ENCODE data around the gene ZNRF3.

The ZNRF3 gene

GRCh38 chr22:29088809-29089208 is 205.4 kb downstream of the ZNRF3 start:
- H3K36me3 ChIP-seq (ENCODE audit: control insufficient read depth in 1 of 2, insufficient read depth in 2 of 2, low read depth in 1 of 2, low read length in 2 of 2), result no peaks in the 10 kb centered on the region
- H2BK5ac ChIP-seq (ENCODE audit: low read depth, low read length, poor library complexity, severe bottlenecking), result no peak overlapping the region
- no peak overlapping the region for H2BK15ac ChIP-seq (ENCODE audit: low read depth, poor library complexity, severe bottlenecking)
- H3K9ac ChIP-seq (ENCODE audit: low read length), result no peak overlapping the region
- H2AFZ ChIP-seq (ENCODE audit: low read depth, low read length), result no peak overlapping the region
- no peak overlapping the region for H3K14ac ChIP-seq (ENCODE audit: low read length in 2 of 2)
- H3K4me1 ChIP-seq (ENCODE audit: control insufficient read depth, insufficient read depth, low read depth, low read length), result no peaks in the 10 kb centered on the region
- H3K4me2 ChIP-seq (ENCODE audit: low read length, poor library complexity, severe bottlenecking), result no peak overlapping the region
- no peaks in the 10 kb centered on the region for H3K9me3 ChIP-seq (ENCODE audit: control insufficient read depth, low read length)
- H2BK12ac ChIP-seq (ENCODE audit: low read length in 2 of 2), result no peak overlapping the region
- no peak overlapping the region for H3K4me3 ChIP-seq (ENCODE audit: insufficient read depth in 1 of 2, low read depth in 1 of 2, low read length in 2 of 2)
- H3K27me3 ChIP-seq (ENCODE audit: control insufficient read depth in 1 of 2, insufficient read depth in 1 of 2, low read length in 2 of 2), result no peaks in the 10 kb centered on the region
- no peak overlapping the region for H4K8ac ChIP-seq (ENCODE audit: low read length)
- no peak overlapping the region for H4K91ac ChIP-seq (ENCODE audit: low read length)
- no peak overlapping the region for H3K23ac ChIP-seq (ENCODE audit: low read length in 2 of 2)
- 97% methylated on average over 2 of the region's 3 CpGs for WGBS
- no peak overlapping the region for H3K18ac ChIP-seq (ENCODE audit: low read depth in 1 of 2, low read length in 2 of 2)
- H3K79me1 ChIP-seq (replicated peaks; ENCODE audit: low read length, poor library complexity, severe bottlenecking), result no peaks in the 10 kb centered on the region
- no peak for DNase-seq
- no peak overlapping the region for H2AK5ac ChIP-seq (ENCODE audit: low read length, severe bottlenecking)
- H2BK120ac ChIP-seq (ENCODE audit: low read depth, low read length), result no peak overlapping the region
- no peak overlapping the region for H3K4ac ChIP-seq (ENCODE audit: low read depth in 1 of 2, low read length in 2 of 2)
- no peak overlapping the region for H3K27ac ChIP-seq (ENCODE audit: low read length, poor library complexity, severe bottlenecking)

GRCh38 chr22:29089507-29089906 is 206.1 kb downstream of the ZNRF3 start:
- H3K14ac ChIP-seq (ENCODE audit: low read length in 2 of 2), result no peak overlapping the region
- no peak overlapping the region for H3K27ac ChIP-seq (ENCODE audit: low read length, poor library complexity, severe bottlenecking)
- no peaks in the 10 kb centered on the region for H3K36me3 ChIP-seq (ENCODE audit: control insufficient read depth in 1 of 2, insufficient read depth in 2 of 2, low read depth in 1 of 2, low read length in 2 of 2)
- H3K23ac ChIP-seq (ENCODE audit: low read length in 2 of 2), result peak overlapping the region in 1 of 2 experiments; percentile 29
- no peak overlapping the region for H3K18ac ChIP-seq (ENCODE audit: low read depth in 1 of 2, low read length in 2 of 2)
- no peak overlapping the region for H3K4ac ChIP-seq (ENCODE audit: low read depth in 1 of 2, low read length in 2 of 2)
- H2AK5ac ChIP-seq (ENCODE audit: low read length, severe bottlenecking), result no peak overlapping the region
- H3K4me2 ChIP-seq (ENCODE audit: low read length, poor library complexity, severe bottlenecking), result no peak overlapping the region
- H4K91ac ChIP-seq (ENCODE audit: low read length), result no peak overlapping the region
- 73% methylated on average over 3 of the region's 3 CpGs for WGBS
- no peak overlapping the region for H2BK120ac ChIP-seq (ENCODE audit: low read depth, low read length)
- no peak overlapping the region for H3K4me3 ChIP-seq (ENCODE audit: insufficient read depth in 1 of 2, low read depth in 1 of 2, low read length in 2 of 2)
- H3K9me3 ChIP-seq (ENCODE audit: control insufficient read depth, low read length), result no peaks in the 10 kb centered on the region
- H2BK15ac ChIP-seq (ENCODE audit: low read depth, poor library complexity, severe bottlenecking), result no peak overlapping the region
- no peaks in the 10 kb centered on the region for H3K79me1 ChIP-seq (replicated peaks; ENCODE audit: low read length, poor library complexity, severe bottlenecking)
- no peak overlapping the region for H2AFZ ChIP-seq (ENCODE audit: low read depth, low read length)
- H4K8ac ChIP-seq (ENCODE audit: low read length), result no peak overlapping the region
- H2BK5ac ChIP-seq (ENCODE audit: low read depth, low read length, poor library complexity, severe bottlenecking), result no peak overlapping the region
- H2BK12ac ChIP-seq (ENCODE audit: low read length in 2 of 2), result no peak overlapping the region
- no peaks in the 10 kb centered on the region for H3K4me1 ChIP-seq (ENCODE audit: control insufficient read depth, insufficient read depth, low read depth, low read length)
- H3K9ac ChIP-seq (ENCODE audit: low read length), result no peak overlapping the region
- no peaks in the 10 kb centered on the region for H3K27me3 ChIP-seq (ENCODE audit: control insufficient read depth in 1 of 2, insufficient read depth in 1 of 2, low read length in 2 of 2)
- DNase-seq, result no peak

GRCh38 chr22:29090039-29090438 is 206.7 kb downstream of the ZNRF3 start:
- Histone ChIP-seq H3K4ac (ENCODE audit: low read depth in 1 of 2, low read length in 2 of 2) (no peak overlapping the region), H3K4me1 (ENCODE audit: control insufficient read depth, insufficient read depth, low read depth, low read length) (no peaks in the 10 kb centered on the region), H3K18ac (ENCODE audit: low read depth in 1 of 2, low read length in 2 of 2) (no peak overlapping the region), H2AFZ (ENCODE audit: low read depth, low read length) (no peak overlapping the region), H3K36me3 (ENCODE audit: control insufficient read depth in 1 of 2, insufficient read depth in 2 of 2, low read depth in 1 of 2, low read length in 2 of 2) (peaks cover 0 to 2% of the 10 kb centered on the region in 2 experiments), H3K27me3 (ENCODE audit: control insufficient read depth in 1 of 2, insufficient read depth in 1 of 2, low read length in 2 of 2) (no peaks in the 10 kb centered on the region), H2BK120ac (ENCODE audit: low read depth, low read length) (no peak overlapping the region), H3K9me3 (ENCODE audit: control insufficient read depth, low read length) (no peaks in the 10 kb centered on the region), H2BK12ac (ENCODE audit: low read length in 2 of 2) (no peak overlapping the region), H2AK5ac (ENCODE audit: low read length, severe bottlenecking) (no peak overlapping the region), H3K79me1 (replicated peaks; ENCODE audit: low read length, poor library complexity, severe bottlenecking) (no peaks in the 10 kb centered on the region), H4K91ac (ENCODE audit: low read length) (no peak overlapping the region), H4K8ac (ENCODE audit: low read length) (no peak overlapping the region), H2BK15ac (ENCODE audit: low read depth, poor library complexity, severe bottlenecking) (no peak overlapping the region), H3K23ac (ENCODE audit: low read length in 2 of 2) (no peak overlapping the region), H3K9ac (ENCODE audit: low read length) (no peak overlapping the region), H3K4me3 (ENCODE audit: insufficient read depth in 1 of 2, low read depth in 1 of 2, low read length in 2 of 2) (no peak overlapping the region), H3K4me2 (ENCODE audit: low read length, poor library complexity, severe bottlenecking) (no peak overlapping the region), H3K14ac (ENCODE audit: low read length in 2 of 2) (no peak overlapping the region), H3K27ac (ENCODE audit: low read length, poor library complexity, severe bottlenecking) (no peak overlapping the region), H2BK5ac (ENCODE audit: low read depth, low read length, poor library complexity, severe bottlenecking) (no peak overlapping the region)
- WGBS, result 92% methylated on average over 3 of the region's 3 CpGs
- DNase-seq, result no peak

- Histone ChIP-seq H3K4me2 (ENCODE audit: low read length, poor library complexity, severe bottlenecking) (no peak overlapping the region), H2BK120ac (ENCODE audit: low read depth, low read length) (no peak overlapping the region), H4K8ac (ENCODE audit: low read length) (no peak overlapping the region), H2AK5ac (ENCODE audit: low read length, severe bottlenecking) (no peak overlapping the region), H3K9me3 (ENCODE audit: control insufficient read depth, low read length) (no peaks in the 10 kb centered on the region), H2BK5ac (ENCODE audit: low read depth, low read length, poor library complexity, severe bottlenecking) (no peak overlapping the region), H3K4me3 (ENCODE audit: insufficient read depth in 1 of 2, low read depth in 1 of 2, low read length in 2 of 2) (no peak overlapping the region), H3K9ac (ENCODE audit: low read length) (no peak overlapping the region), H3K4me1 (ENCODE audit: control insufficient read depth, insufficient read depth, low read depth, low read length) (peaks cover 3% of the 10 kb centered on the region), H2AFZ (ENCODE audit: low read depth, low read length) (no peak overlapping the region), H2BK12ac (ENCODE audit: low read length in 2 of 2) (no peak overlapping the region), H3K27me3 (ENCODE audit: control insufficient read depth in 1 of 2, insufficient read depth in 1 of 2, low read length in 2 of 2) (no peaks in the 10 kb centered on the region), H3K4ac (ENCODE audit: low read depth in 1 of 2, low read length in 2 of 2) (no peak overlapping the region), H3K27ac (ENCODE audit: low read length, poor library complexity, severe bottlenecking) (no peak overlapping the region), H2BK15ac (ENCODE audit: low read depth, poor library complexity, severe bottlenecking) (no peak overlapping the region), H3K18ac (ENCODE audit: low read depth in 1 of 2, low read length in 2 of 2) (no peak overlapping the region), H3K14ac (ENCODE audit: low read length in 2 of 2) (no peak overlapping the region), H3K36me3 (ENCODE audit: control insufficient read depth in 1 of 2, insufficient read depth in 2 of 2, low read depth in 1 of 2, low read length in 2 of 2) (peaks cover 0 to 8% of the 10 kb centered on the region in 2 experiments), H4K91ac (ENCODE audit: low read length) (no peak overlapping the region), H3K79me1 (replicated peaks; ENCODE audit: low read length, poor library complexity, severe bottlenecking) (no peaks in the 10 kb centered on the region), H3K23ac (ENCODE audit: low read length in 2 of 2) (no peak overlapping the region)
- no peak for DNase-seq
- 96% methylated on average over 3 of the region's 4 CpGs for WGBS
These were observed 208.9 kb downstream of the ZNRF3 start for GRCh38 chr22:29092243-29092642.
